Tibial nerve (tissue), 4 donors: ENCODE results near the gene IFNB1. TPM values are rescaled to one million over a fixed set of nuclear protein-coding genes. Genes with fewer than 3 reads are reported as not detected.

Source experiments
- small RNA-seq: library from RNA; depleted of rRNA; stranded (forward); fragments of <200 nt; gene quantifications from one replicate; pipeline ENCODE3, GENCODE V24; 2016
- total RNA-seq, 4 donors: library from RNA; depleted of rRNA; stranded (reverse); fragments of >200 nt; gene quantifications; one replicate each; pipeline ENCODE4 v1.1.0, GENCODE V29; 2016

Gene IFNB1
- total RNA-seq, 4 donors from 2014 or later, result not detected

Small RNA genes within 50 kb of the gene (small RNA-seq; reads per million reads assigned to genes)
- gene IFNWP4, result not detected

Other genes with a start within 250 kb of the IFNB1 start
- 1 to 10 TPM; 3.3 to 4.4 (median 3.9) TPM for gene HACD4, start 46.3 kb downstream of the IFNB1 start, total RNA-seq
- not detected for gene IFNW1, start 63.9 kb upstream of the IFNB1 start, total RNA-seq
- not detected for gene IFNA21, start 88.7 kb upstream of the IFNB1 start, total RNA-seq
- gene IFNA4, start 109.6 kb upstream of the IFNB1 start, total RNA-seq, result not detected
- gene IFNA7, start 124.3 kb upstream of the IFNB1 start, total RNA-seq, result not detected
- gene IFNA10, start 129.2 kb upstream of the IFNB1 start, total RNA-seq, result not detected
- not detected for gene IFNA16, start 139.4 kb upstream of the IFNB1 start, total RNA-seq
- gene IFNA17, start 150.3 kb upstream of the IFNB1 start, total RNA-seq, result not detected
- not detected for gene IFNA14, start 162.1 kb upstream of the IFNB1 start, total RNA-seq
- under 1 TPM in 1 of 4 donors, not detected in 3; 0.90 TPM for gene IFNA5, start 227.4 kb upstream of the IFNB1 start, total RNA-seq